ENCODE measurements around the gene TIMM29.

Gene TIMM29

DNA sequence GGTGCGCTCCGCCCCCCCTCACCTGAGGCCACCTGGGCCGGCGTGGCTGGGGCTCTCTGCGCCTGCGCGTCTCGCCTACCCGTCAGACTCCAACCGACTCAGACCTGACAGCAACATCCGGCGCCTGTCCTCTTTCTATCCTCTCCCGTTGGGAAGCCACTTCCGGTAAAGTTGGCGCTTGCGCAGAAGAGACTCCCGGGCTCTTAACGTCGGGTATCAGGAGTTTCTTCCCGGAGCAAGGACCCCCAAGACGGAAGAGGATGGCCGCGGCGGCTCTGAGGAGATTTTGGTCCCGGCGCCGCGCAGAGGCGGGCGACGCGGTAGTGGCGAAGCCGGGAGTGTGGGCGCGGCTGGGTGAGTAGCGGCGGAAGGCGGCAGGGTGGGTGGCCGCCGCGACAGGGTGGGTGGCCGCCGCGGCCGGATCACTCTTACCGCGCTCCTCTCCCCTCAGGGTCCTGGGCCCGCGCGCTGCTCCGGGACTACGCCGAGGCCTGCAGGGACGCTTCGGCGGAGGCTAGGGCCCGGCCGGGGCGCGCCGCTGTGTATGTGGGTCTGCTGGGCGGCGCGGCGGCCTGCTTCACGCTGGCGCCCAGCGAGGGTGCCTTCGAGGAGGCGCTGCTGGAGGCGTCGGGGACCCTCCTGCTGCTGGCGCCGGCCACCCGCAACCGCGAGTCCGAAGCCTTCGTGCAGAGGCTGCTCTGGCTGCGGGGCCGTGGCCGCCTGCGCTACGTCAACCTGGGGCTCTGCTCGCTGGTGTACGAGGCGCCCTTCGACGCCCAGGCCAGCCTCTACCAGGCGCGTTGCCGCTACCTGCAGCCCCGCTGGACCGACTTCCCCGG is at the start of gene TIMM29, which contains the start of gene YIPF2:
Gene TIMM29 (plus strand): TSS at position 249 of the 839 bp plus-strand sequence. CDS start 12 bp downstream, at position 261.
Gene YIPF2 (minus strand): TSS at position 77 of the 839 bp plus-strand sequence. CDS start 229 bp downstream, outside the sequence.
- FAIRE-seq (peak; percentile 51), DNase-seq (ENCODE audit: low spot score) (peak; percentile 96)

DNA sequence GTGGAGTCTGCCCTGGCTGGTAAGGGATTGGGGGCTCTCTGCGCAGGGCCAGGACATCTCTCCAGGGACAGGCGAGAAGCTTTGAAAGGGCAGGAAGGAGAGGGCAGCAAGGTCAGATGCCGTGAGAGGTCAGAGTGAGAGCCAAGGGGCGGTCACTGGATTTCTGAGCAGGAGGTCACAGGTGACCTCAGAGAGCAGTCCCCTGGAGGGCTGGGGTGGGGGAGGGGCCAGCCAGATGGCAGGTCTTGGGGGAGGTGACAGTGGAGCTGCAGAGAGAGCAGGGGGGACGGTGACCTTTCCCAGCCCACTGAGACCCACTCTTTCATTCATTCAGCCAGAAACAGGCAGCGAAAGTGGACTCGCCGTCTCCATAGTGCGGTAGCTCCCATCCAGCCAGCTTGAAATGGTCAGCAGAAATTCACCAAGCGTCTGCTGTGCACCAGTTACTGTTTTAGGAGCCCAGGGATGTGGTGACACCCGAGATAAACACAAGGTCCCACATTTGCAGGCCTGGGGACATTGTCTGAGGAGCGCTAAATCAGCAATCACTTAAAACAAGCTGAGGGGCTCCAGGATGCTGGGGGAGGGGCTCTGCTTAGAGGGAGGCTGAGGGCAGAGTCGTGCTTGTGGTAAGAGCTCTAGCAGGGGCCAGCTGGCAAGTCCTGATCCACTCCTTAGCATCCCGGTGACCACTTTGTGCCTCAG is 47.1 kb upstream of the TIMM29 start:
- DNase-seq (ENCODE audit: low spot score) (no peak), FAIRE-seq (no peak)

DNA sequence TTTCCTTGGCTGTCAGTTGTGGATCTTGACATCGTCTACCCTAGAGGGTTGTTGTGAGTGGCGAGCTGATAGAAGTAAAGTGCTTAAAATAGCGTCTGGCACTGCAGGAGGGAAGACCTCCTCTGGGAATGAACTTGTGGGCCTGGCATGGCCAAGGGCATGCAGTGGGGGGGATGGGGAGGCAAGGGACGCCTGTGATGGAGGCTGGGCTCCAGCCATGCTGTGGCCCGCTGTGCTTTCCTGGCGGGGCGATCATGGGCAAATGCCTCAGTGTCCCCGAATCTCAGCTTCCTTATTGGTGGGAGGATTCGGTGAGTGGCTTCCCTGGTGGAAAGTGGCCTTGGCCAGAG is 46.5 kb upstream of the TIMM29 start:
- FAIRE-seq (no peak), DNase-seq (ENCODE audit: low spot score) (no peak)

DNA sequence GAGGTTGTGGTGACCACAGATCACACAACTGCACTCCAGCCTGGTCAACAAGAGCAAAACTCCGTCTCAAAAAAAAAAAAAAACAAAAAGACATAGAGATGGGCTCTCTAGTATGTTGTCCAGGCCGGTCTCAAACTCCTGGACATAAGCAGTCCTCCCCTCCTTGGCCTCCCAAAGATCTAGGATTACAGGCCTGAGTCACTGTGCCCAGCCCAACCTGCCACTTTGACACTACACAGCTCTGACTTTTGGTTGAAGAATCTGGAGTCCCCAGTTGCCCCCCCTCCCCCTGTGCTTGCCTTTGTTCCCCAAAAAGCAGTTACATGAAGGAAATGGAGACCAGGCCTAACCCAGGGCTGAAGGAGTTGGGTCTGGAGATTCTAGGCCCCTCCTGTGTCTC is 44.3 kb upstream of the TIMM29 start:
- no peak for FAIRE-seq
- DNase-seq (ENCODE audit: low spot score) = no peak

DNA sequence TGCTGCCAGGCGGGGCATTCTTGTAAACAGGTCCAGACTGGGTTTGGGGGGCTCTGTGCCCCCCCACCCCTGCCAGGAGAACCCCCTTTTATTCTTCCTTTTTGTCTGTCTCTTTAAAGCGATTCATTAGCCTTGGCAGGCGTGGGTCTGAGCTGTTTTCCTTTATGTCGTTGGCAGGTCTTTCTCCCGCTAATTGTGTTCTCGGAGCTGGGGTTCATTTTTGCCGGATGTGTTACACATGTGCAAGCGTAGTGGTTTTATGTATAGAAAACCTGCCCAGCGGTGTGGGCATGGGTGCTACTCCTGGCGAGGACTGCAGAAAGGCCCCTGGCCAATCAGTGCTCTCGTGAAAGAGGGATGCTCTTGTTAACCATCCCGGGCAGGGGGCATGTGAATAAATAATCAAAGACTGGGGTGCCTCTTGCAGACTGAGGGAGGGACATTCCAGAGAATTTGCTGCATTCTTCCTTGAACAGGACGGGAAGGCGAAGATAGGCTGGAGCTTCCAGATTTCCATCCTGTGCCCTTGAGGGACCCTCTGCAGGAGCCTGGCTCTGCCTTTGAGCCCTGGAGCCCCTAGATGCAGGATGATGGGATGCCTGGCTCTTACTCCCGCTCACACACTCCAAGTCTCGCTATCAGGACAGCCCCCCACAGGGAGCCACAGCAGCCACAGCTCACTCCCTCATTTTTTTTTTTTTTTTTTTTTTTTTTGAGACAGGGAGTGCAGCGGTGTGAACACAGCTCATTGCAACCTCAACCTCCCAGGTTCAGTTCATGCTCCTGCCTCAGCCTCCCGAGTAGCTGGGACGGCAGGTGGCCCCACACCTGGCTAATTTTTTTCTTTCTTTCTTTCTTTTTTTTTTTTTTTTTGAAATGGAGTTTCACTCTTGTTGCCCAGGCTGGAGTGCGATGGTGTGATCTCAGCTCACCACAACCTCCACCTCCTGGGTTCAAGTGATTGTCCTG is 43.1 kb upstream of the TIMM29 start:
- DNase-seq (ENCODE audit: low spot score) = no peak
- no peak for FAIRE-seq

DNA sequence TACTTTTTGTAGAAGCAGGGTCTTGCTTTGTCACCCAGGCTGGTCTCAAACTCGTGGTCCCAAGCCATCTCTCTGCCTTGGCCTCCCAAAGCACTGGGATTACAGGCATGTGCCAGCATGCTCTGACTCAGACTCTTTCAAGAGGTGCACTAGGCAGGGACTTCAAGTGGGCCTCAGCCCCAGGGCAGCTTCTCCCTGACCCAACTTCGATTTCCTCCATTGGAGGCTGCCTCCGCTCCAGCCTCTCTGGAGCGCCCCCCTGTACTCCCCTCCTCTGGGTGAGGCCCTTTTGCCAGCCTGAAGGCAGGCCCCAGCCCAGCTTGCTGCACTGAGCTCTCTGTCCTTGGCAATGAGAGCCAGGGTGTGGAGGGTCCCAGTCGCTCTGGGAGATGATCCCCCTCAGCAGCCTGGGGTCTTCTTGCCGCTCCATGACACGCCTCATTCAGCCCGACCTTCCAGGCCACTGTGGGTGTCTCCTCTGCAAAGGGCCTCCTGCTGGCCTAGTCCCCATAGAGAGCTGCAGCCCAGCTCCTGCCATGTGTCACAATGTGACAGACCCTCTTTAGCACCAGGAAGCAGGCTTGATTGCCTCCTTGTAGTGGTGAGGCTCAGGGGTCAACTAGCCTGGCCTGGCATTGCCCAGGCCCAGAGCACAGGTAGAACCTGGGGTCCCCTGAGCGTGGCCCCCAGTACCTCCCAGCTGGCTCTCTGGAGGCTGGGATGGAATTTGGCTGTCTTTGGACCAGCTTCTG is 40.8 kb upstream of the TIMM29 start:
- FAIRE-seq (no peak), DNase-seq (ENCODE audit: low spot score) (no peak)

DNA sequence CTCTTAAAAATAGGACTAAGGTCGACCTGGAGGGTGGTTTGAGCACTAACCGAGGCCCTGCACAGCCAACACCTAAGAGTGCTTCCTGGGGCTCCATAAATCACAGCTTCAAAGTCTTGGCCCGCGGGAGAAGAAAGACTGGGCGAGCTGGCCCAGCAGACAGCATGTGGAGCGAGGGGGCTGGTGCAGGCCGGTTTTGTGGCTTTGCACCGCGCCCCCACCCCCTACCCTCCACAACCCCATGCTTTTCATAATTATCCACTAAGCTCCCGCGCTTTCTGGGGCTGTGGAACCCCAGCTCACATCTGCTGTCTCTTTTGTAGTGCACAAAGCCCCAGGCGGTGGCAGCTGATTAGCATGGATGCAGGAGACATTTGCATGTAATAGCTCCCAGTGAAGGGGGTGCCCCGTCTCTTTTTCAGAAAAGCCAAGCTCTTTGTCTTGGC is 40.2 kb upstream of the TIMM29 start:
- no peak for DNase-seq (ENCODE audit: low spot score)
- FAIRE-seq = no peak

DNA sequence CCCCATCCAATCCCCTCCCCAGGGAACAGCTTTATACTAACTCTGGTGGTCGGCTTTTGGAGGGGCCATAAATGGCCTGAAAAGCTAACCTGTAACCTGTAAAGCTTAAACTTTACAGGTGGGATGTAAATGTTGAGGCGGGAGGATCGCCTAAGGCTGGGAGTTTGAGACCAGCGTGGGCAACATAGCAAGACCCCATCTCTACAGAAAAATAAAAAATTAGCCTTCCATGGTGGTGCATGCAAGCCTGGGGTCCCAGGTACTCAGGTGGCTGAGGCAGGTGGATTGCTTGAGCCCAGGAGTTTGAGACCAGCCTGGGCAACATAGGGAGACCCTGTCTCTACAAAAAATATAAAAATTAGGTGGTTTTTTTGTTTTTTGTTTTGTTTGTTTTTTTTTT is 38.7 kb upstream of the TIMM29 start:
- FAIRE-seq = no peak
- DNase-seq (ENCODE audit: low spot score) = no peak

DNA sequence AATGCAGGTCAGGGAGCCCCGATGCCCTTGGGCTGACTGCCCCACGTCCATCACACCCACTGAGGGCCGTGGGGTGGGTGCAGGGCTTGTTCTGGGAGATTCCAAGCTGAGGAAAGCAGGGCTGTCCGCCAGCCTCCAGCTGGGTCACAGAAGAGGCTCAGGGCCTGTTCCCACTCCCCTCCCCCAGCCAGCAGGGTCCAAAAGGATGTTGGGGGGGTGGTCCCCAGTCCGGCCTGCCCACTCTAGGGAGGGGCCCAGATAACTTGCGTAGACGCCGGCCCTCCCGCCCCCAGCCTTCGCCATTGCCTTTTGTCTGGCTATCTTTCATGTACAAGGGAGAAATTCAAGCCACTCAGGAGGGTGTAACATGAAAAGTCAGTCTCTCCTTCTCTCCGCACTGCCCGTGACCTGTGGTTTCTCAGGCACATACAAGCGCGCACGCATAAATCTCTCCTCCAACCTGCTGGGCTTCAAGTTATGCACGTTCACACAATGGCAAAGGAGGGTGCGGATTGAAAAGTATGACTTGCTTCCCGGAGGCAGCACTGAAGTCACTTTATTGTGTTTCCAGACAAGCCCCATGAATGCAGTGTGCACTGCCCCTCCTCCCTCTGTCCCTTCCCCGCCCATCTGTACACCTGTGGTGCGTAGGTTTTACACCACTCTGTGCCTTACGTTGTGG is 37.1 kb upstream of the TIMM29 start:
- FAIRE-seq = no peak
- DNase-seq (ENCODE audit: low spot score) = no peak

DNA sequence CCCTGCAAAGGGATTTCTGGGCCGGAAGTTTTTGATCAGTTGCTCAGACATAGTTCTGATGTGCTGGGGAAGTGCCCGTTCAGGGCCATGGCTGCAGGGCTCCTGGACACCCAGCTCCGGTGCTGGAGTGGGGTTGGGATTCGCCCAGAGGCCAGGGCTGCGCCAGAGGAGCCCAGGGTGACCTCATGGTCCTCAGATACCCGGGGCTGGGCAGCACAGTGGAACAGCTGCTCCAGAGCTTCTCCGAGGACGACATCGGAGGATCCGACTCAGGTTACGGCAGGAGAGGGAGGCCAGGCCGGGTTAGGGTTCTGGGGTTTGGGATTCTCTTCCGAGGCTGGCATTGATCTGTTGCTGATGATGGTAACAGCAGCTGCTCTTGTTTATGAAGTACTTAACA is 36.4 kb upstream of the TIMM29 start:
- DNase-seq (ENCODE audit: low spot score) (no peak), FAIRE-seq (no peak)

DNA sequence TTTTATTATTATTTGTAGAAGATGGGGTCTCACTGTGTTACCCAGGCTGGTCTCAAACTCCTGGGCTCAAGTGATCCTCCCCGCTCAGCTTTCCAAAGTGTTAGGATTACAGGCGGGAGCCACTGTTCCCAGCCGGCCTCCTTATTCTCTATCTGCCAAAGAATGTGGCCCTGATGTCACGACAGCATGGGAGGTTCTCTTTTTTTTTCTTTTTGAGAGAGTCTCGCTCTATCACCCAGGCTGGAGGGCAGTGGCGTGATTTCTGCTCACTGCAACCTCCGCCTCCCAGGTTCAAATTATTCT is 33.7 kb upstream of the TIMM29 start:
- no peak for FAIRE-seq
- DNase-seq (ENCODE audit: low spot score) = no peak

DNA sequence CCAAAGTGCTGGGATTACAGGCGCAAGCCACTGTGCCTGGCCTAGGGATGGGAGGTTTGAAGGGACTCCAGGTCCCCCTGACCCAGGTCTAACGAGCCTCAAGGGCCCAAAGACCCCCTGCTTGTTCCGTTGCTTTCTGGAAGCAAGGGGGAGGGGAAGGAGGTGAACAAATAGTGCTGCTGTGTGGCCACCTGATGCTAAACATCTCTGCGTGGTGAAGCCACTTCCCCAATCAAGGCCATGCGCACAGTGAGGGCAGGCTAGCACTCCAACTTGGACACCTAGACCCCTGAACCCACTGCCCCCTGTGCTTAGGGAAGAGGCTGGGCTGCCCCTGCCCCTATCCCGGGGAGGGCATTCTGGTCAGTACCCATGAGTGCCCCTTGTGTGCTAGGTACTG is 33.2 kb upstream of the TIMM29 start:
- DNase-seq (ENCODE audit: low spot score) = no peak
- no peak for FAIRE-seq

DNA sequence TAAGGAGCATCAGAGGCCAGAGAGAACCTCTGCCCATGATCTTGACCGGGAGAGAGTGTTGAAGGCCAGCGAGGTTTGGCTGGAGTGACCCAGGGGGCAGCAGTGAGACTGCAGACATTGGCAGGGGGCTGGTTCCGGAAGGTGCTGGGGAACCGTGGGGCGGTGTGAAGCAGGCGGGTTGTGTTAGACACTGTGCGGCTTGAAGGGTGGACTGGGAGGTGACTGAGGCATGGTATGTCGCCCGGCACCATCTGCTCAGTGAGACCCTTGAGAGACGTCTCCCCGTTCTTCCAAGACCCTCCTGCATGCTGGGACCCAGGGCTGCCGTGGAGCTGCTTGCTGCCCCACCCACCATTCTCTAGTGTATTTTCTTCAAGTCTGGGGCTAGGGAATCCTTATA is 32.7 kb upstream of the TIMM29 start:
- no peak for DNase-seq (ENCODE audit: low spot score)
- no peak for FAIRE-seq

DNA sequence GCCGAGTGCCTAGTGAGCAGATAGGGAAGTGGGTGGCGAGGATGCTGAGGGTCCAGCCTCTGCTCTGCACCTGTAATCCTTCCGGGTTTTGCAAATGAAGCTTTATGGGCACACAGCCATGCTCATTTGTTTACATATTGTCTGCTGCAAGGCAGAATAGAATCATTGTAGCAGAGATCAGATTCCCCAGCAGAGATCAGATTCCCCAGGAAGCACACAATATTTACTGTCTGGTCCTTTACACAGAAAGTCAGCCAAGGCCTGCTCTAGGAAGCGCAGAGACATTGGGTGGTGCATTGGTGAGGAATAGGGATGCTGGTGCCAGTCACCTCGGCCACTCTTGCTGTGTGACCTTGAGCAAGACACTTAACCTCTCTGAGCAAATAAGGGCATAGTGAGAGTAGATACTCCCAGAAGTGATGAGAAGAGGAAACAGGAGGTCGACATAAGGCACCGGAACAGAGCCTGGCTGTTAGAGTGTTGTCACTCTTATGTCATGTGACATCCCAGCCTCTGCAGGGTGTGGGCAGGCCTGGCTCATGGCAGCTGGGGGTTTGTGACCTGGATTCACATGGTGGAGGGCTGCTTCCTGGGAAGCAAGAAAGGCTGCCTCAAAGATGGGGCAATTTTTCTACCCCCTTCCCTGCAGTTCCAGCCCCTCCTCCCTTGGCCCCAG is 31.6 kb upstream of the TIMM29 start:
- DNase-seq (ENCODE audit: low spot score) = no peak
- no peak for FAIRE-seq

DNA sequence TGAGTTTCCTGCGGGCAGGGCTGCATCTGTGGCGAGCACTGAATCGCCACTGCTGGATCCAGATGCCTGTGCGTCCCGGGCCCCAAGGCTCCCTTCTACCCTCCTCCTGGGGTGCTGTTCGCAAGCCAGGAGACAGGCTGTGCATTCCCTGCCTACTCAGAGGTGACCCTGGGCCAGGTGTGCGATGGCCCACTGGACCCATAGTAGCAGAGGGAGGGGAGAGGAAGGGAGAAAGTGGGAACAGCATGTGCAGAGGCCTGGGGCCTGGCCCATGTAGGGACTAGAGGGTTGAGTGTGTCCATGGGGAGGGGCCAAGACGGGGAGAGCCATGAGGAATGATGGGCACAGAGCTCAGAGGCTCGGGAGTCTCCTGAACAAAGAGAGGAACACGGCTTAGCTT is 30.0 kb upstream of the TIMM29 start:
- DNase-seq (ENCODE audit: low spot score) (no peak), FAIRE-seq (no peak)

DNA sequence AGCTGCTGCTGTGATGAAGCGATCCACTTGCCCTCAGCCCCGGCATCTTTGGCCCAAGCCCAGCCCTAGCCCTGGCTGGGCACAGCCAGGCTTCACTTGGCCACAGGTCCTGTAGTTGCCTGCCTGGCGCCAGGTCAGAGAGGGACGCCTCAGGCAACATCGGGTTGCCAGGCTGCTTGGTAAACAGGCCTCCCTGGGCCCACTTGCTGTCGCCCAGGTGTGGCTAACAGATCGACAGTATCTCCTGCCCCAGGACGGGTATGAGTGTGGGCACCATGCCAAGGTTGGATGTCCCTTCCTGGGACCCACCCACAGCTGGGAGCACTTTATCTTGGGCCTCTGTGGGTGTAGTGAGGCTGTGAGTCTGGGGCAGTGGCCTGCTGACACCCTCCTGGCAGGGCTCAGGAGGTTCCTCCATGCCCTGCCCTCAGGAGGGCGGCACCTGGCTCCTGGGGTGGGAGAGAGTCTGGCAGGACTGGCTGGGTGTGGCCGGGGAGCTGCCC is 29.4 kb upstream of the TIMM29 start:
- FAIRE-seq = no peak
- DNase-seq (ENCODE audit: low spot score) = no peak

DNA sequence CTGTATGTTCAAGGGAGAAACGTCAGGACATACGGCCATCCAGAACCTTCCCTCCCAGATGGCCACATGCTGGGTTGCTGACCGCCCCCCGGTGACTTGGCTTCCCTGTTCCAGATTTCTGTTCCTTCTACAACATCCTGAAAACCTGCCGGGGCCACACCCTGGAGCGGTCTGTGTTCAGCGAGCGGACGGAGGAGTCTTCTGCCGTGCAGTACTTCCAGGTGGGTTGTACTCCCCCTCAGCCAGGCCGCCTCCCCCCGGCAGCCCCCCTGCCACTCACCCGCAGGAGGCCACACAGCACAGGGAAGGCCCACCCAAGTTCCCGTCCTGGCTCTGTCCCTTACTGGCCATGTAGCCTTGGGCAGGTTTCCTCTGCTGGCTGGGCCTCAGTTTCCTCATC is 20.7 kb upstream of the TIMM29 start:
- FAIRE-seq (no peak), DNase-seq (ENCODE audit: low spot score) (no peak)

DNA sequence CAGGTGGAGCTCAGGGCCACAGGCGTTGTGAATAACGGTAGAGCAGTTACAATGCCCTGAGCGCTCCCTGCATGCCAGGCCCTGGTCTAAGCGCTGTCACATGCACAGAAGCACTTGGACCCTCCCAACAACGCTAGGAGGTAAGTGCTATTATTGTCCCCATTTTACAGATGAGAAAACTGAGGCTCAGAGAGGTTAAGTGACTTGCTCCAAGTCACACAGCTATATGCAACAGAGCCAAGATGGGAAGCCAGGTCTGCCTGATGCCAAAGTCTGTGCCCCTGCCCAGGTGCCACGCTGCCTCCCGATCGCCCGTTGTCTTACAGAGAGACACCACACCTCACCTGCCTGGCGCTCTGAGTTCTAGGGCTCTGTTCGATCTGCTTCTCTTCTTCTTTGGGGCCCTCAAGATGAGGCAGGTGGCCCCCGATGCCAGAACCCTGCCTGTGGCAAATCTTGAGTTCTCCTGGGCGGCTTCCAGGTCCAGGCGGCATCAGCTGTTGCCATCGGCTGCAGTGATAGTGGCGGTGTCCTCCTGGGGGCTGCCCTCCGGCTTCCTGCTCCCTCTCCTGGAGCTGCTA is 20.1 kb upstream of the TIMM29 start:
- FAIRE-seq (no peak), DNase-seq (ENCODE audit: low spot score) (no peak)

DNA sequence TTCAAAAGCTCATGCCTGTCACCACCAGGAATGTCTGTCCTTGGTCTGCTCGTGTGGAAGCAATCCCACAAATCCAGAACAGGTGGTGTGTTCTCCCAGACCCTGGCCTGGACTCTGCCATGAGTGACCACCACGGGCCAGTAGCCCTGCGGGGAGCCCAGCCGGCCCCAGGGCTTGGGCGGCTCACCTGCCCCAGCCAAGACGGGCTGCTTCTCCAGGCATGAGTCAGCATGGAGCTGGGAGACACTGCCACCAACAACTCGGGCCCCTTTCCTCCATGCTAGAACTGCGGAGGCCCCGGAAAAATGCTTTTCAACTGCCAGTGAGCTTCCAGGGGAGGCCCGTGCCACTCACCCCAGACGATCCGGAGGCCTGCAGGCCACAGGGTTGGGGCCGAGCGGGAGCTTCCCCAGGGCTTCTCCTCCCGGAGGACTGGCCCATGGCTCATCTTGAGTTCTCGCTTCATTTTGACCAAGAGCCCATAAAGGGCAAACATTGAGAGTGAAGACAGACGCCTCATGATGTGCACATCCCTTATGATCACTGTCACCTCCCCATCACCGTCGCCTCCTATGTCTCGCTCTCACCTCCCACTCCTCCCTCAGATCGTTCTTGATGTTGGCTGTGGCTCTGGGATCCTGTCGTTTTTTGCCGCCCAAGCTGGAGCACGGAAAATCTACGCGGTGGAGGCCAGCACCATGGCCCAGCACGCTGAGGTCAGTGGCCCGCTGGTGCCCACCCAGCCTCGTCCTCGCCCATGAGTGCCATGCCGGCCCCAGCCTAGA is 16.8 kb upstream of the TIMM29 start:
- DNase-seq (ENCODE audit: low spot score) (no peak), FAIRE-seq (no peak)

Measured in RCC 7860 (cell line).